ENCODE results near the gene TFDP1.

The TFDP1 gene

GRCh38 chr13:113651511-113652403, 67.2 kb downstream of the TFDP1 start:
- DNase-seq (ENCODE audit: low read depth) = no peak

DNA sequence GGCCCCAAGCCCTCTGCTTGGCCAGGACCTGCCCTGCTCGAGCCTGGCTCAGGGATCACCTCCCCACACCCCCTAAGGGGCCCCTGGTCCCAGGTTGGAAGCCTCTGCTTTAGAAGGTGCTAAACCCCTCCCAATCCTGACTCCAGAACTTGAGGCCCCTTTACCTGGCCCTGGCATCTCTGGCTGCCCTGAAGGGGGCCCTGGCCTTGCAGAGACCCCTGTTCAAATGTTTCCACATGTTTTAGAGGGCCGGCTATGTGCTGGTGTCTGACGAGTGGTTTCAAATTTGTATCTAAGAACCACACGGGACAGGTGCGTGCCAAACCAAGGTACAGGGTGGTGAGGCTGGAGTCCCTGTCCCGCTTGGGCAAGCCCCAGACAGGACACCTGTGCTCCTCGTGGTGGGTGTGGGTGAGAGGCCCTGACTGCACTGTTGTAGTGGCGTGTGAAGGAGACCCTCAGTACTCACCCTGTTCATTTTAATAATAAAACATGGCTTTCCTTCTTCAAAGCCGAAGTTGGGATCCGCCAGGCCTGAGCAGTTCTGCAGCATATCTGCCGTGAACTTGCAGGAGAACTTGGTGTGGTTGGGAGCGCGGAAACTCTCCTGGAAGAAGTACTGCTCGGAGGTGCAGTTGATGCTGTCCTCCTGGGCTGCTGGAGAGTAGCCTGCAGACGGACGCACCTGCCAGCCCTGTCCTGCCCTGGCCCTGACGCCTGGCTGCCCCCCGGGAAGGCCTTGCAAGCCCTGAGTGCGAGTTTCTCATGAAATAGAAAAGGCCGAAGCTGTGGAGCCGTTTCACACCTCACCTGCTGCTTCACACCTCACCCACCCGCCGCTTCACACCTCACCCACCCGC, 68.1 kb downstream of the TFDP1 start:
- DNase-seq (ENCODE audit: low read depth) = no peak

- no peak for DNase-seq (ENCODE audit: low read depth)
These were observed 69.0 kb downstream of the TFDP1 start for GRCh38 chr13:113653264-113654174.

DNA sequence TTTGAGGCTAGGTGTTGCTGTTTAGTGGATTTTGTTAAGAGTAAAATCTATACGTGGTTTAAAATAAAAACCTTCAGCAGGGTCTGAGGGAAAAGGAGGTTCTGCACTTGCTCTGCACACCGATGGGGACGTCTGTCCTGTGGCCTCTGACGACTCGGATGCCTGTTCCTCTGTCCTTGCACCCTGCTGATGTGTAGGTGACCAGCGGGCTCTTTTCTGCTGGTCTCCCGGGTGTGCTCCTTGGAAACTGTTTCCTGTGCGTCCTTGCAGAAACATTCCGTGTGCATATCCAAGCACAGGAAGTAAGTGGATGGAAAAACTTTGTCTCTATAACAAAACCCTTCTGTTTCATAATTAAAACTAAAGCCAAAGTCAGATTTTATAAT, 69.6 kb downstream of the TFDP1 start:
- DNase-seq (ENCODE audit: low read depth) = no peak

DNA sequence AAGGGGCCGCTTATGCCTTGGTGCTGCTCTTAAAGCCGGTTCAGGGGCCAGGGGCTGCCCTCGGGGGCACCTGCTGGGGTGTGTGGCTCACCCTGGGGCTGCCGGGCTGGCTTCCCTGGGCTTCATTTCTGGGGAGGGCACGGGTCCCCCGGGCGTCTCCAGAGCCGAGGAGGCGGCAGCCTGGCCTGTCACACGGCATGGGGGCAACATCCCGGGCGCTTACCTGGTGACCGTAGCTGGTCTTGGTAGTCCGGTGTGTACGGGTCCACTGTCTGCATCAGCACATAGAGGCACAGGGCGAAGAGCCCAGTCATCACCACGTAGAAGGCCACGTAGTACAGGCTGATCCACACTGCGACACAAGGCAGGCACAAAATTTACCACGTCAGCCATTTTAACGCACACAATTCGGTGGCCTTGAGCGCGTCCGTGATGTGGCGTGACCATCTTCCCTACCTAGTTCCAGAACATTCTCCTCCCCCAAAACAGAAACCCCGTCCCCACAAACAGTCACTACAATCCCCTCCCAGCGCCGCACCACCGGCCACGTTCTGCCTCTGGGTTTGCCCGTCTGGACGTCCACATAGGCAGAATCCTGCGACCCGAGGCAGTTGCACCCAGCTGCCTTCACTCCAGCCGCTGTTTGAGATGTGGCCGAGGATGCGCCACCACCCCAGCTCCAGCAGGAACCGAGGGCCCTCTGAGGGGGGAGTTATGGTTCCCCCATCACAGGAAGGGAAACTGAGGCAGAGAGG, 70.2 kb downstream of the TFDP1 start:
- no peak for DNase-seq (ENCODE audit: low read depth)

GRCh38 chr13:113655346-113656002, 70.9 kb downstream of the TFDP1 start:
- DNase-seq (ENCODE audit: low read depth) = no peak

GRCh38 chr13:113656003-113656588, 71.5 kb downstream of the TFDP1 start:
- DNase-seq (ENCODE audit: low read depth) = no peak

GRCh38 chr13:113656831-113657671, 72.5 kb downstream of the TFDP1 start:
- DNase-seq (ENCODE audit: low read depth) = no peak

GRCh38 chr13:113657851-113658741, 73.5 kb downstream of the TFDP1 start, which contains the start of gene ATP4B:
Gene ATP4B, minus strand, starts transcription at chr13:113658198. Its CDS starts 54 bp downstream, at chr13:113658144.
- DNase-seq (ENCODE audit: low read depth) = no peak

- no peak for DNase-seq (ENCODE audit: low read depth)
These were observed 74.3 kb downstream of the TFDP1 start for GRCh38 chr13:113658836-113659235.

GRCh38 chr13:113659337-113659736, 74.8 kb downstream of the TFDP1 start:
- no peak for DNase-seq (ENCODE audit: low read depth)

- DNase-seq (ENCODE audit: low read depth) = no peak
These were observed 75.5 kb downstream of the TFDP1 start for GRCh38 chr13:113660066-113660465.

GRCh38 chr13:113661509-113661908, 77.0 kb downstream of the TFDP1 start:
- DNase-seq (ENCODE audit: low read depth) = no peak

- no peak for DNase-seq (ENCODE audit: low read depth)
These were observed 79.4 kb downstream of the TFDP1 start for GRCh38 chr13:113663934-113664333.

- DNase-seq (ENCODE audit: low read depth) = no peak
These were observed 80.4 kb downstream of the TFDP1 start for GRCh38 chr13:113664751-113665596.

DNA sequence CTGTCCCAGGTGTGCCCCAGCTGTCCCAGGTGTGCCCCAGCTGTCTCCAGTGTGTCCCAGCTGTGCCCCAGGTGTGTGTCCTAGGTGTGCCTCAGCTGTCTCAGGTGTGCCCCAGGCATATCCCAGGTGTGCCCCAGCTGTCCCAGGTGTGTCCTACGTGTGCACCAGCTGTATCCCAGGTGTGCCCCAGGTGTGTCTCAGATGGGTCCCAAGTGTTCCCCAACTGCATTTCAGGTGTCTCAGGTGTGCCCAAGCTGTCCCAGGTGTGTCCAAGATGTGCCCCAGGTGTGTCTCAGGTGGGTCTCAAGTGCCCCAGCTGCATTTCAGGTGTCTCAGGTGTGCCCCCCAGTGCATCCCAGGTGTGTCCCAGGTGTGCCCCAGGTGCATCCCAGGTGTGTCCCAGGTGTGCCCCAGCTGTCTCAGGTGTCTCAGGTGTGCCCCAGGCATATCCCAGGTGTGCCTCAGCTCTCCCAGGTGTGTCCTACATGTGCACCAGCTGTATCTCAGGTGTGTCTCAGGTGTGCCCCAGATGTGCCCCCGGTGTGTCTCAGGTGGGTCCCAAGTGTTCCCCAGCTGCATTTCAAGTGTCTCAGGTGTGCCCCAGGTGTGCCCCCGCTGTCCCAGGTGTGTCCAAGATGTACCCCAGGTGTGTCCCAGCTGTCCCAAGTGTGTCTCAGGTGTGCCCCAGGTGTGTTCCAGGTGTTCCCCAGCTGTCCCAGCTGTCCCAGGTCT, 81.2 kb downstream of the TFDP1 start:
- no peak for DNase-seq (ENCODE audit: low read depth)

- DNase-seq (ENCODE audit: low read depth) = no peak
These were observed 81.7 kb downstream of the TFDP1 start for GRCh38 chr13:113666329-113666670.

Measured in activated T-cell treated with anti-CD3 and anti-CD28 coated beads for 48 hours (primary cell).